Testis (tissue), 3 donors: ENCODE measurements around the gene OTC. TPM values are rescaled to one million over a fixed set of nuclear protein-coding genes. Genes with fewer than 3 reads are reported as not detected.

Source experiments
- DNase-seq: peaks from one replicate; pipeline ENCODE4 v3.0.0-alpha.2; 2019
- H3K27ac ChIP-seq, 2 donors: fragments of 200-600 bp; sonication (generic); one replicate each; pipeline ENCODE4 v1.5.1; 2019
- H3K27me3 ChIP-seq: fragments of 200-600 bp; sonication (generic); one replicate; pipeline ENCODE4 v1.5.1; 2019
- H3K36me3 ChIP-seq: fragments of 200-600 bp; sonication (generic); one replicate; pipeline ENCODE4 v1.5.1; 2017; ENCODE audit warnings: low read depth; ENCODE audit errors: missing control alignments
- H3K4me1 ChIP-seq: fragments of 200-600 bp; sonication (generic); one replicate; pipeline ENCODE4 v1.5.1; 2019
- H3K4me3 ChIP-seq, 2 donors: fragments of 200-600 bp; sonication (generic); one replicate each; pipeline ENCODE4 v1.5.1; 2017 to 2019
- H3K9me3 ChIP-seq: fragments of 200-600 bp; sonication (generic); one replicate; pipeline ENCODE4 v1.5.1; 2017
- POLR2A ChIP-seq: fragments of 450-650 bp; IDR thresholded peaks from one replicate; pipeline ENCODE4 v1.6.1; 2017; ENCODE audit warnings: antibody characterized with exemption, mild to moderate bottlenecking, moderate library complexity
- WGBS, 2 donors: methylation state at CpG; one replicate each; pipeline ENCODE4 v1.1.5; 2018; 5-methylcytosine and 5-hydroxymethylcytosine counted together
- intact Hi-C: fragments of 100-400 bp; cut with DNase I; formaldehyde crosslinking; loops from one replicate; pipeline ENCODE4 v1.15.1; 2023; ENCODE audit warnings: low total_unique reads
- polyA plus RNA-seq: library from polyadenylated mRNA; stranded (reverse); fragments of 350-450 nt; fragmentation: Illumina TruSeq; extraction: RNeasy Lipid Tissue Mini Kit (QIAGEN cat#74804); gene quantifications from one replicate; pipeline ENCODE4 v1.2.3, GENCODE V29; 2014; ENCODE audit warnings: low read depth, low replicate concordance; ENCODE audit not compliant: insufficient read depth
- total RNA-seq, 2 donors: library from RNA; depleted of rRNA; stranded (reverse); fragments of >200 nt; gene quantifications; one replicate each; pipeline ENCODE4 v1.2.3, GENCODE V29; 2016
- TF ChIP-seq, protein P1 (sequence below), 3 experiments: fragments of 450-650 bp in 2 of 3; fragments of 200-600 bp in 1 of 3; sonication (generic) in 1 of 3; IDR thresholded peaks; one replicate each; pipeline ENCODE4 v1.5.1; 2016 to 2019; ENCODE audit warnings: antibody characterized with exemption in 3 of 3, mild to moderate bottlenecking in 2 of 3, moderate library complexity in 1 of 3

OTC gene
- total and polyA plus RNA-seq, 3 donors from 2014 or later, result 0.39 to 0.68 (median 0.55) TPM

DNA sequence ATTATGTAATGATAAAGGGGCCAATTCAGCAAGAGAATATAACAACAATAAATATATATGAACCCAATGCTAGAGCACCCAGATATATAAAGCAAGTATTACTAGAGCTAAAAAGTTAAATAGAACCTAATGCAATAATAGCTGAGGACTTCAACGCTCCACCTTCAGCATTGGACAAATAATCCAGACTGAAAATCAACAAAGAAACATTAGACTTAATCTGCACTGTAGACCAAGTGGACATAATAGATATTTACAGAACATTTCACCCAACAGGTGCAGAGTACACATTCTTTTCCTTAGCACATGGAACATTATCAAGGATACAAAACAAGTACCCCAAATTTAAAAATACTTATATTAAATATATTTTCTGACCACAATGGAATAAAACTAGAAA is 24.3 kb downstream of the OTC start:
- no peak for DNase-seq
- 100% methylated on average over 1 of the region's 1 CpG for WGBS, 2 donors
- TF ChIP-seq POLR2A, result no peak
- H3K9me3 ChIP-seq, result no peaks in the 10 kb centered on the region
- no peaks in the 10 kb centered on the region for H3K36me3 ChIP-seq
- no peak overlapping the region for H3K27ac ChIP-seq
- no peaks in the 10 kb centered on the region for H3K4me1 ChIP-seq
- no peak overlapping the region for H3K4me3 ChIP-seq
- intact Hi-C loops, result no loop called here
- H3K27me3 ChIP-seq, result no peaks in the 10 kb centered on the region

DNA sequence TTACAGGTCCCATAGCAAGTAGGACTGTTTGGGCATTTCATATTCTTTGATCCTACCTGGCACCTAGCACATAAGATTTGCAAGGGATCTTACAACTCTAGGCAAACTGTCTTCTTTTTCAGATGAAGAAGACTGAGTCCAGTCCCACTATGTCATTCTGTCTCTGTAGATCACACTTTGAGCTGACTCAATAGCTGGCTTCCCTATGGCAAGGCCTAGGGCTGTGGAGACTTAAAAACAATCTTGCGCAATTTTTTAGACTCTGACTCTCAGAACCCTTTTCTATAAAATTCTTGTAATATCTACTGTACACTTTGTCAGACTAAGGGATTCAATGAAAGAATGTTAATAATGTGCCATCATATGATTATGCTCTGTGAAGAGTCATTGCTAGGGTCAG is 26.7 kb downstream of the OTC start:
- H3K27me3 ChIP-seq, result no peaks in the 10 kb centered on the region
- no peak for TF ChIP-seq POLR2A
- TF ChIP-seq, protein P1, sequence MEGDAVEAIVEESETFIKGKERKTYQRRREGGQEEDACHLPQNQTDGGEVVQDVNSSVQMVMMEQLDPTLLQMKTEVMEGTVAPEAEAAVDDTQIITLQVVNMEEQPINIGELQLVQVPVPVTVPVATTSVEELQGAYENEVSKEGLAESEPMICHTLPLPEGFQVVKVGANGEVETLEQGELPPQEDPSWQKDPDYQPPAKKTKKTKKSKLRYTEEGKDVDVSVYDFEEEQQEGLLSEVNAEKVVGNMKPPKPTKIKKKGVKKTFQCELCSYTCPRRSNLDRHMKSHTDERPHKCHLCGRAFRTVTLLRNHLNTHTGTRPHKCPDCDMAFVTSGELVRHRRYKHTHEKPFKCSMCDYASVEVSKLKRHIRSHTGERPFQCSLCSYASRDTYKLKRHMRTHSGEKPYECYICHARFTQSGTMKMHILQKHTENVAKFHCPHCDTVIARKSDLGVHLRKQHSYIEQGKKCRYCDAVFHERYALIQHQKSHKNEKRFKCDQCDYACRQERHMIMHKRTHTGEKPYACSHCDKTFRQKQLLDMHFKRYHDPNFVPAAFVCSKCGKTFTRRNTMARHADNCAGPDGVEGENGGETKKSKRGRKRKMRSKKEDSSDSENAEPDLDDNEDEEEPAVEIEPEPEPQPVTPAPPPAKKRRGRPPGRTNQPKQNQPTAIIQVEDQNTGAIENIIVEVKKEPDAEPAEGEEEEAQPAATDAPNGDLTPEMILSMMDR (IDR thresholded peaks at IDR 0.05), result no peak
- no peak for DNase-seq
- H3K36me3 ChIP-seq, result no peaks in the 10 kb centered on the region
- H3K4me1 ChIP-seq, result no peaks in the 10 kb centered on the region
- H3K9me3 ChIP-seq, result no peaks in the 10 kb centered on the region
- 91 to 100% methylated on average over 1 of the region's 1 CpG for WGBS, 2 donors
- H3K4me3 ChIP-seq, result no peak overlapping the region
- H3K27ac ChIP-seq, result no peak overlapping the region
- intact Hi-C loops, result no loop called here

DNA sequence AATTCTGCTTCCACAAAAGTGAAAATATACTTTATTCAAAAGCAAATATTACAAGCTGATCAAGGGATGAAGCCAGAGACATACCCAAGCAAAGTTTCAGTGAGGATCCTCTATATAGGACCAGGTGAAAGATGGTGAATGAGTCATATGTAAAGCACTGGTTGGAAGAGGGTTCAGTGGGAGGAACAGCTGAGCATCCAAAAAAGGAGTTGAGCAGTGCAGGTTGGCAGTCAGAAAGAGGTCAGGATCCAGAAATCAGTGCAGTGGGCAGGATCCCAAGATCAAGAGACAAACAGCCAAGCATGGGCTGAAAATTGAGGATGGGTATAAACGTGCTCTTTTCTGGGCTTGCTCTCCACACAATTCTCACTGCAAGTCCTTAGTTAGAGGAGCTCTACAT is 30.3 kb downstream of the OTC start:
- intact Hi-C loops, result no loop called here
- no peak for DNase-seq
- Histone ChIP-seq H3K27ac (no peak overlapping the region), H3K4me1 (no peaks in the 10 kb centered on the region), H3K36me3 (no peaks in the 10 kb centered on the region), H3K4me3 (no peak overlapping the region), H3K9me3 (no peaks in the 10 kb centered on the region), H3K27me3 (no peaks in the 10 kb centered on the region)
- 22 to 100% methylated on average over 1 of the region's 1 CpG for WGBS, 2 donors
- TF ChIP-seq, protein P1 (IDR thresholded peaks at IDR 0.05), result no peak
- no peak for TF ChIP-seq POLR2A

DNA sequence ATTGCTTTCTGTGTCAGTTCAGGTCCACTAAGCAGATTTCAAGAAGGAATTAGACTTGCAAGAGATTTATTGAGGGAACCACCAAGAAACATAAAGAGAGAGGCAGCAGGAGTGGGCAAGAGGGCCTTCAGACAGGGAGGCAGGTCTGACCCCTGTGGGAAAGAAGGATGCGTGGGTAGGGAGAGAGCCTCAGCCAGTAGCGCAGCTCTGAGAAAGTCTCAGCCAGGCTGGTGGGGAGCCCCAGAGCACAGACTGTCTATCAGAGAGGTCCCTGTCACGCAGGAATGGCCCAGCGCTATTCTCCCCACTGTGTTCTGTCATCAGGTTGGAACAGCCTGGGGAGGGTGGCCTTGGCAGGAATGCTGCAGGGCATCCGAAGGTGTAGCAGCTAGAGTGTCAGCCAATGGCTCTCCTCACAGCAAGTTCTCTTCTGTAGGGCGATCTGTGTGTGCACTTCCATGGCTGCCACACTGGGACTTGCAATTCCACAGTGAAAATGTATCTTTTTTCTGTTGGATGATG is 48.0 kb downstream of the OTC start:
- H3K9me3 ChIP-seq, result no peaks in the 10 kb centered on the region
- no peaks in the 10 kb centered on the region for H3K4me1 ChIP-seq
- no peaks in the 10 kb centered on the region for H3K27me3 ChIP-seq
- no peak for DNase-seq
- no peaks in the 10 kb centered on the region for H3K36me3 ChIP-seq
- 85 to 90% methylated on average over 2 to 5 of the region's 6 CpGs for WGBS, 2 donors
- H3K27ac ChIP-seq, result no peak overlapping the region
- no peak overlapping the region for H3K4me3 ChIP-seq
- intact Hi-C loops, result no loop called here
- TF ChIP-seq POLR2A, result no peak
- TF ChIP-seq, protein P1 (IDR thresholded peaks at IDR 0.05), result no peak

DNA sequence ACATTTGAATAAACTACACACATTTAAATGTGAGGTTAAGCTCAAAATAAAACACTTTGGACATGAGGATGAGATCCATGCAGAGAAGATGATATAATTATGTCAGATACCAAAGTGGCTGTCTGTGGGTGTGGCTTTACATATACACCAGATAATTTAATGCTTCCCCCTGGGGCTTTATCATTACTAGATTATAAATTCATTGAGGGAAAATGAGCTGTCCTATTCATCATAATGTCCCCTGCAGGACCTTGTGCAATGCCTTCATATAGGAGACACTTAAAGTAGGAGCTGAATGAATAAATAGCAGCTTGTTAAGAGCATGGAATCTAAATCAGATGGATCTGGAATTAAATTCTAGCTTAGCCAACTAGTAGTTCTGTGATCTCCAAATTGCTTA is 49.7 kb downstream of the OTC start:
- DNase-seq, result no peak
- intact Hi-C loops, result no loop called here
- no peaks in the 10 kb centered on the region for H3K9me3 ChIP-seq
- TF ChIP-seq POLR2A, result no peak
- TF ChIP-seq, protein P1 (IDR thresholded peaks at IDR 0.05), result no peak
- no peak overlapping the region for H3K27ac ChIP-seq
- no peaks in the 10 kb centered on the region for H3K27me3 ChIP-seq
- H3K4me3 ChIP-seq, result no peak overlapping the region
- H3K4me1 ChIP-seq, result no peaks in the 10 kb centered on the region
- no peaks in the 10 kb centered on the region for H3K36me3 ChIP-seq
